Activated CD8-positive, alpha-beta memory T cell treated with anti-CD3 and anti-CD28 coated beads, Interleukin-2, amount 10 ng/mL, durations not matched to agents 7 days and 5 days (primary cell): ENCODE measurements around the gene MIDN. TPM values are rescaled to one million over a fixed set of nuclear protein-coding genes. Genes with fewer than 3 reads are reported as not detected.

Experiments
- ATAC-seq: fragments of 150-1000 bp; cut with Tn5 transposase; one replicate; pipeline ENCODE4 v1.10.0; 2021; ENCODE audit warnings: moderate library complexity
- CTCF ChIA-PET: fragments of 350-600 bp; sonication (Branson Sonifier 250); formaldehyde crosslinking; loops from one replicate; lab custom pipeline; 2021; ENCODE audit warnings: antibody characterized with exemption; lab: Charles Lee
- DNase-seq: peaks from one replicate; pipeline ENCODE4 v3.0.0-alpha.2; 2020
- H3K27ac Mint-ChIP-seq: one replicate; pipeline ENCODE4 v1.8.0; 2021; ENCODE audit warnings: mild to moderate bottlenecking, mixed read lengths
- H3K27me3 Mint-ChIP-seq: one replicate; pipeline ENCODE4 v1.8.0; 2021; ENCODE audit warnings: mixed read lengths
- H3K36me3 Mint-ChIP-seq: one replicate; pipeline ENCODE4 v1.8.0; 2021; ENCODE audit warnings: mild to moderate bottlenecking, mixed read lengths
- H3K4me1 Mint-ChIP-seq: one replicate; pipeline ENCODE4 v1.8.0; 2021; ENCODE audit warnings: mixed read lengths
- H3K4me3 Mint-ChIP-seq: one replicate; pipeline ENCODE4 v1.8.0; 2021; ENCODE audit warnings: mild to moderate bottlenecking, moderate library complexity, mixed read lengths
- H3K9me3 Mint-ChIP-seq: one replicate; pipeline ENCODE4 v1.8.0; 2022; ENCODE audit warnings: low read depth, mixed read lengths
- total RNA-seq, 2 experiments: library from RNA; stranded (reverse); gene quantifications; one replicate each; pipeline ENCODE4 v1.2.3, GENCODE V29; 2021

The MIDN gene
- total RNA-seq, 2 experiments from 2014 or later = 73.3 to 88.6 TPM

DNA sequence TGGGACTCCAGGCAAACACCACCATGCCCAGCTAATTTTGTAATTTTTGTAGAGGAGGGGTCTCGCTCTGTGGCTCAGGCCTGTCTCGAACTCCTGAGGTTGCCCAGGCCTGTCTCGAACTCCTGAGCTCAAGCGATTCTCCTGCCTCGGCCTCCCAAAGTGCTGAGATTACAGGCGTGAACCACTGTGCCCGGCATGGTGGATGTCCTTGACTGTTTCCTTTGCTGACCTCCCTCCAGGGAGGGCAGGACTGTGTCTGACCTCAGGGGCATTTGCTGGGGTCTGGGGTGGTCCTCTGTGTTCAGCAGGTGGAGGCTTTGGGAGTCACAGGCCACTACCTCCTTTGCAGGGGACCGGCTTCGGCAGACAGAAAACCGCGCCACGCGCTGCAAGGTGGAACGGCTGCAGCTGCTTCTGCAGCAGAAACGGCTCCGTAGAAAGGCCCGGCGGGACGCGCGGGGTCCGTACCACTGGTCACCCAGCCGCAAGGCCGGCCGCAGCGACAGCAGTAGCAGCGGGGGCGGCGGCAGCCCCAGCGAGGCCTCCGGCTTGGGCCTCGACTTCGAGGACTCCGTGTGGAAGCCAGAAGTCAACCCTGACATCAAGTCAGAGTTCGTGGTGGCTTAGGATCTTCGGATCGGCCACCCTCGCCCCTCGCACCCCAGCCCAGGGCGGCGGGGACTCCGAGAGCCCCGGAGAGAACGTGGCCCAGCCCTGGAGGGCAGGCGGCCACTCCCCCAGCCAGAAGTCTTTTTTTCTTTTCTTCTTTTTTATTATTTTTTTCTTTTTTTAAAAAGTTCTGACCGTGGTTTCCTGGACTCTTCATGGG lies 8.5 kb downstream of the MIDN start:
- Mint-ChIP-seq H3K36me3 (peaks cover 29% of the 10 kb centered on the region), H3K27ac (peak overlapping the region; percentile 95), H3K27me3 (no peaks in the 10 kb centered on the region), H3K4me3 (no peak overlapping the region), H3K4me1 (peaks cover 47% of the 10 kb centered on the region), H3K9me3 (no peaks in the 10 kb centered on the region)
- DNase-seq = no peak
- CTCF ChIA-PET = interaction anchor here (0.8 to 17.8 kb wide), 3 partner anchors 9 to 14 kb away, joined by 5 to 723 read pairs (median 88); partner anchors contain the start of genes ATP5F1D, CBARP and CIRBP
- ATAC-seq = no peak

- CTCF ChIA-PET = interaction anchor here (0.8 to 17.8 kb wide), 4 partner anchors 9 to 15 kb away, joined by 3 to 723 read pairs (median 4); partner anchors contain the start of genes ATP5F1D and CBARP
- peaks cover 51% of the 10 kb centered on the region for H3K4me1 Mint-ChIP-seq
- DNase-seq = no peak
- peak overlapping the region; percentile 95 for H3K27ac Mint-ChIP-seq
- H3K9me3 Mint-ChIP-seq = no peaks in the 10 kb centered on the region
- H3K36me3 Mint-ChIP-seq = peaks cover 25% of the 10 kb centered on the region
- H3K4me3 Mint-ChIP-seq = peak overlapping the region; percentile 81
- H3K27me3 Mint-ChIP-seq = no peaks in the 10 kb centered on the region
- ATAC-seq = no peak
These were observed 9.2 kb downstream of the MIDN start for GRCh38 chr19:1257475-1258162.

- CTCF ChIA-PET = interaction anchor here (1.1 to 17.8 kb wide), 3 partner anchors 8 to 16 kb away, joined by 3 to 723 read pairs (median 4); partner anchors contain the start of genes ATP5F1D and CBARP
- peak overlapping the region; percentile 81 for H3K4me3 Mint-ChIP-seq
- peaks cover 25% of the 10 kb centered on the region for H3K36me3 Mint-ChIP-seq
- ATAC-seq (no peak), DNase-seq (no peak)
- peak overlapping the region; percentile 95 for H3K27ac Mint-ChIP-seq
- H3K27me3 Mint-ChIP-seq = no peaks in the 10 kb centered on the region
- peaks cover 55% of the 10 kb centered on the region for H3K4me1 Mint-ChIP-seq
- H3K9me3 Mint-ChIP-seq = no peaks in the 10 kb centered on the region
These were observed 9.7 kb downstream of the MIDN start for GRCh38 chr19:1258163-1258492.

- Mint-ChIP-seq H3K4me3 (peak overlapping the region; percentile 81), H3K27me3 (no peaks in the 10 kb centered on the region), H3K27ac (peak overlapping the region; percentile 95), H3K36me3 (peaks cover 22% of the 10 kb centered on the region), H3K4me1 (peaks cover 54% of the 10 kb centered on the region), H3K9me3 (no peaks in the 10 kb centered on the region)
- CTCF ChIA-PET = interaction anchor here (0.9 to 17.8 kb wide), 5 partner anchors 8 to 16 kb away, joined by 3 to 723 read pairs (median 4); partner anchors contain the start of genes ATP5F1D, CBARP, CIRBP and FAM174C
- peak; percentile 0 for ATAC-seq
- no peak for DNase-seq
These were observed 10.4 kb downstream of the MIDN start for GRCh38 chr19:1258707-1259205.

GRCh38 chr19:1259206-1259875 lies 11.0 kb downstream of the MIDN start:
- peak; percentile 90 for DNase-seq
- Mint-ChIP-seq H3K27me3 (no peaks in the 10 kb centered on the region), H3K36me3 (peaks cover 19% of the 10 kb centered on the region), H3K4me3 (peak overlapping the region; percentile 81), H3K9me3 (no peaks in the 10 kb centered on the region), H3K4me1 (peaks cover 54% of the 10 kb centered on the region), H3K27ac (peak overlapping the region; percentile 95)
- ATAC-seq = peak; percentile 48
- CTCF ChIA-PET = interaction anchor here (0.9 to 17.8 kb wide), 4 partner anchors 10 to 17 kb away, joined by 3 to 723 read pairs (median 4); partner anchors contain the start of genes ATP5F1D, CBARP, CIRBP and FAM174C

DNA sequence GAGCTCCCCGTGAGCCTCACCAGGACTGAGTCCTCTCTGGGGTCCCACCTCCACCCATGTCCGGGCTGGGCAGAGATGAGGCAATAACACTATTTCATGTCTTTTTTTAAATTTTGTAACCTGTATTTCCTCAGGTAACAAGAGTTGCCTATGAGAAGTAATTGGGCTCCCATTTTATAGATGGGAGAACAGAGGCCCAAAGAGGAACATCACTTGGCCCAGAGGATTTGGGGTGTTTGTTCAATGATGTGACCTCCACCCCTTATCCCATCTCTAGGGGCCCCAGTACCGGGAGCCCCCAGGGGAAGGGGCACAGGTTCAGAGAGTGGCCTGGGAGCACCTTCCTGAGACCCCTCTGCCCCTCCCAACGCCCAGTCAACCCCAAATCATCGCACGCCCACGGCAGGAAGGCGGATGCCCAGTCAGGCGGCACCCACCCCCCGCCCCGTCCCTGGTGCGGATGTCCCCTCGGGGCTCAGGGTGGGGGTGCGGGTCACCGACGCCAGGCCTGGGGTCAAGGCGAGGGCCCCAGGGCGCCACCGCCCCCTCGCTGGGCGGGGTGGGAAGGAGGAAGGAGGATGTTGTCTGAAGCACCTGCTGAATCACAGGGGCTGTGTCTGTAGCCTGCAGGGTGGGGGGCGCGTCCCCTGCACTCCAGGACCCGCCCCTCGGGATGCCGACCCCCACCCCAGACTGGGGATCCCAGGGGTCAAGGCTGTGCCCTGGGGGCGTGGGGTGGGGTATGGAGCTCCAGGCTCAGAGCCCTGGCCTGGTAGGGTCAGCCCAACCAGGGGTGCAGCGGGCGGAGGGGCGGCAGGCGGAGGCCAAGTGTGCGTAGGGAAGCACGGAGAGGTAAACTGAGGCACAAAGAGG lies 11.7 kb downstream of the MIDN start:
- Mint-ChIP-seq H3K27ac (peak overlapping the region; percentile 95), H3K4me1 (peaks cover 48% of the 10 kb centered on the region), H3K36me3 (peaks cover 11% of the 10 kb centered on the region), H3K27me3 (no peaks in the 10 kb centered on the region), H3K9me3 (no peaks in the 10 kb centered on the region), H3K4me3 (peak overlapping the region; percentile 96)
- CTCF ChIA-PET = interaction anchor here (0.6 to 17.8 kb wide), 5 partner anchors 9 to 163 kb away, joined by 3 to 723 read pairs (median 4); partner anchors contain the start of genes ATP5F1D, CBARP, CIRBP and FAM174C
- DNase-seq = peak; percentile 77
- ATAC-seq = peak; percentile 18

- peak; percentile 98 for DNase-seq
- Mint-ChIP-seq H3K27me3 (no peaks in the 10 kb centered on the region), H3K27ac (peak overlapping the region; percentile 98), H3K4me1 (peaks cover 53% of the 10 kb centered on the region), H3K9me3 (no peaks in the 10 kb centered on the region), H3K4me3 (peak overlapping the region; percentile 96), H3K36me3 (peaks cover 7% of the 10 kb centered on the region)
- ATAC-seq = peak; percentile 78
- CTCF ChIA-PET = interaction anchor here (0.6 to 17.8 kb wide), 4 partner anchors 8 to 164 kb away, joined by 3 to 723 read pairs (median 8); partner anchors contain the start of genes ATP5F1D and CBARP
These were observed 12.6 kb downstream of the MIDN start for GRCh38 chr19:1260749-1261537.

DNA sequence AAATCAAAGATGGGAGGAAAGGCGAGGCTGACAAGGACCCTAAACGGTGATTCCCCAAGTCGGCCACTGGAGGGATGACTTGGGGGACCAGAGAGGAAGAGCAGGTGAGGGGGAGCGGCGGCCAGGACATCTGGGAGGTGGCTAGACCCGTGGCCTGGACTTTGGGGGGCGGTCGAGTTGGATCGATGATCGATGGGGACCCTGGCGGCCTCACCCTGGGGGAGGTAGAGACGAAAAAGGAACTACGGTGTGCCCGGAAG lies 13.1 kb downstream of the MIDN start:
- no peak for DNase-seq
- no peak for ATAC-seq
- Mint-ChIP-seq H3K4me3 (peak overlapping the region; percentile 96), H3K36me3 (peaks cover 7% of the 10 kb centered on the region), H3K9me3 (no peaks in the 10 kb centered on the region), H3K4me1 (peaks cover 53% of the 10 kb centered on the region), H3K27me3 (no peaks in the 10 kb centered on the region), H3K27ac (peak overlapping the region; percentile 98)
- CTCF ChIA-PET = interaction anchor here (0.8 to 17.8 kb wide), 5 partner anchors 8 to 19 kb away, joined by 3 to 723 read pairs (median 3); partner anchors contain the start of genes ATP5F1D, CBARP and FAM174C

DNA sequence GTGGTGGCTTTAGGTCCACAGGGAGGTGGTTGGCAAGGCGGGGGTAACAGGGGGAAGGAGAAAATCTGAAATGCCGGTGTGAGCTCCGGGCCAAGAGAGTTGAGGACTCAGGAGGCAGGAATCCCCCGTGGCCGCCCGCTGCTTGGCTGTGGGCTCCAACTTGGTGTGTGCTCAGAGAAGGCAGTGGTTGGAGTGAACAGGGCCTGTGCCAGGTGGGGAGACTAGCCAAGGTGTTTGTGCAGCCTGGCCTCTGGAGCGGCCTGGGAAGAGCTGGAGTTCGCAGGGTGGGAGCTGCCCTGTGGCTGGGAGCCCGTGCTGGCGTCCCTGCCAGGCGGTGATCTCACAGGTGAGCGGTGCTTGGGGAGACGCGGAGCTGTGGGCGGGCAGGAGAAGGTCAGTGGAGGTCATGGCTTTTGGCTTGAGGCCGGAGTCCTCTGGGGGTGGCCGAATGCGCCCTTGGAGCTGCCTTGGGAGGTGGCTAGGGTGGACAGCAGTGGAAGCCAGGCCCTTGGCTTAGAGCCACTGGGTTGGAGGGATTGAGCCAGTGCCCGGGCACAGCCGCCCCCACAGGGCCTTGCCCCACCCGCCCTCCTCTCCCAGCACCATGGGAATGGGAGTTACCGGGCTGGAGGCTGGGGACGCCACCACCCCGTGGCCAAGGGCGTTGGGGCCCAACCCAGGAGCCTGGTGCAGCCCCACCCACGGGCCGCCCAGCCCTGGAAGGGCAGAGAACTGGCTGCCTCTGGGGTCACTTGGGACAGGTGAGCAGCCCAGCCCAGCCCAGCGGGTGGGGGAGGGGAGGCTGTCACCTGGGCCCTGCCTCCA lies 13.6 kb downstream of the MIDN start:
- H3K27ac Mint-ChIP-seq = peak overlapping the region; percentile 98
- CTCF ChIA-PET = interaction anchor here (0.8 to 17.8 kb wide), 5 partner anchors 9 to 19 kb away, joined by 3 to 723 read pairs (median 3); partner anchors contain the start of genes ATP5F1D, CBARP and FAM174C
- peaks cover 7% of the 10 kb centered on the region for H3K36me3 Mint-ChIP-seq
- ATAC-seq (no peak), DNase-seq (no peak)
- peak overlapping the region; percentile 96 for H3K4me3 Mint-ChIP-seq
- no peaks in the 10 kb centered on the region for H3K9me3 Mint-ChIP-seq
- no peaks in the 10 kb centered on the region for H3K27me3 Mint-ChIP-seq
- peaks cover 53% of the 10 kb centered on the region for H3K4me1 Mint-ChIP-seq

DNA sequence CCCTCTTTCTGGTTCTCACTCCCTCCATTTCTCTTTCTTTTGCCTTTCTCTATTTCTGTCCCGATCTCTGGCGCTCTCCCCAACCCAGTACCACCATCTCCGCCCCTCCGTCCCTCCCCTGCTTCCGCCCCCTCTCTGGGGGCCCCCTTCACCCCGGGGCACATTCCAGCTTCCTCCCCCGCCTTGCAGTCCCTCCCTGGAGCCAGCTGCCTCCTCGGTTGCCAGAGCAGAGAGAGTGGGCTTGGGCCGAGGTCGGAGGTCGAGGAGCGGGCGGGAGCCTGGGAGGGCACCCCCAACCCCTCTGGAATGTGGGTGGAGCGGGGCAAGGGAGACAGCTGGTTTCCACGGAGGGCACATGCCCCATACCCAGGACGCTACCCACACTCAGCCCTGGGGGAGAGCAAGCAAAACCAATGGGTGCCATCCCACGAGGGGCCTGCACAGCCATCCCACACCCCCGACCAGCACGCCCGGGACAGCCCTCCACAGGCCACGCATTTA lies 14.3 kb downstream of the MIDN start:
- ATAC-seq (no peak), DNase-seq (no peak)
- H3K4me3 Mint-ChIP-seq = peak overlapping the region; percentile 36
- H3K27ac Mint-ChIP-seq = peak overlapping the region; percentile 79
- no peaks in the 10 kb centered on the region for H3K9me3 Mint-ChIP-seq
- H3K36me3 Mint-ChIP-seq = peaks cover 3% of the 10 kb centered on the region
- H3K4me1 Mint-ChIP-seq = peaks cover 56% of the 10 kb centered on the region
- H3K27me3 Mint-ChIP-seq = peaks cover 2% of the 10 kb centered on the region
- CTCF ChIA-PET = interaction anchor here (1.5 to 17.8 kb wide), 3 partner anchors 9 to 20 kb away, joined by 3 to 723 read pairs (median 12); partner anchors contain the start of genes ATP5F1D and CBARP
